HG03108 (cell line): ENCODE data around the gene TMEM202.
"Not testable (repeated sequence)": the region's sequence is repeated elsewhere in the genome, so short reads cannot be mapped to it uniquely, and the experiment has no call there.

Source experiments
- ATAC-seq: cut with Tn5 transposase; IDR thresholded peaks from one replicate; pipeline ENCODE4 v1.9.1; 2021; ENCODE audit warnings: moderate library complexity; ENCODE audit not compliant: unreplicated experiment

Gene TMEM202

DNA sequence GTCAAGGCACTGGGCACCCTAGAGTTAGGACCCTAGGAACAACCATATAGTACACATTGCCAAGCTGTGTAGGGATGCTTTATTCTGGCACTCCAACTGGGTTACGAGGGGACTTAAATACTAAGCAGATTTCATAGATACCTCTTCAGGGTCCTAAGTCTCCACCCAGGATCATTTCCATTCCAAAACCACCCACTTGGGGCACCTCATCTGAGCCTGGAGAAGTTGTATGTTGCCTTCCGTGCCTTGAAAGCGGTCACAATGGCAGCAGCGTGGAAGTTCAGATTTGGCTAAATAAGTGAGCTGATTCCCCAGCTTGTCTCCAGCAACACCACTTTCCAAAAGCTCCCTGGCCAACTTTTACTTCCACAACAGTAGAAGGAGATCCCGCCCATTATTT lies 4.6 kb downstream of the TMEM202 start:
- ATAC-seq: no peak

DNA sequence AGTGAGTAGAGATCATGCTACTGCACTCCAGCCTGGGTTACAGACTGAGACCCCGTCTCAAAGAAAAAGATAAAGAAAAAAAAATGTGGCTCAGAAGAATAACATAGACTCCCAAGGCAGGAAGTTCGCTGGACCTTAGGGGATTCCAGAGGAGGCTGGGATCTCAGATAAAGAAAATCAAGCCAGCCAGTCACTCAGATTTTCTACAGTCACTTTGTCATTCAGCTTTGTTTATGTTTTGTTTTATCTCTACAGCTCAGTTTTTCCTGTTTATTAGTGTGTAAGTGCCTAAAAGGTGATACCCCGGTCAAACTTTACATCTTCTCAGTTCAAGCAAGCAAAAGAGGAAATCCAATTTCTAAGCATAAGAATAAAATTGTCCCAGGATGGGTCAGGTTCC lies 6.3 kb downstream of the TMEM202 start:
- ATAC-seq: no peak

DNA sequence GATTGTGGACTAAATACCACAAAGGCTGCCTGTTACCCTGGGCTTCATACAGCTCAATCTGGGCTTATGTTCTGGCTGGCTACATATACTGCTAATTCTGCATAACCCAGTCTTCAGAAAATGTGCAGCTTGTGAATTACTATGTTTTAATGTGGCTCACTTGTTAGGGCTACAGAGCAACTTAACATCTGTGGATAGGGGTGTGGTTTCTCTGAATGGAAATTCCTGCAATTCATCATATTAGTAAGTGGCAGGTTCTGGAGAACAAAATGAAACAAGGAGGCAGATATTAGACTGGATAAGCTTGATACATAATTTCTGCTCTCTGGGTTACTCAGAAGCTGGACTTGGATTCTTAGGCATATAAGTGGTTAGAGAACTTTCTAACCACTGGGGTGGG lies 6.7 kb downstream of the TMEM202 start:
- ATAC-seq: no peak

DNA sequence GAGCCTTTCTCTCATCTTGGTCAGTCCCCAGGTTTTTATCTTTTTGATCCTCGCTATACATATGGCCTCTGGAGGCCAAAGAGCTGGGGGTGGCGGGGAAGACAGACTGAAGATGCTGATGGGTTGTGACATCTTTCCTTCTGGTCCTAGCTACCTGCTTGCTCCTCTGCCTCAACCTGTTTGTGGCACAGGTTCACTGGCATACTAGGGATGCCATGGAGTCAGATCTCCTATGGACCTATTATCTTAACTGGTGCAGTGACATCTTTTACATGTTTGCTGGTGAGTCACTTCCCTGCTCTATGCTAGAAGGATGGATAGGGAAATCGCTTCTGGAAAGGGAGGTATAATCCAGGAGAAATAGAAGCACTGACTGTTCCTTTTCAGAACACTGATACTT lies 8.8 kb downstream of the TMEM202 start:
- ATAC-seq: no peak

DNA sequence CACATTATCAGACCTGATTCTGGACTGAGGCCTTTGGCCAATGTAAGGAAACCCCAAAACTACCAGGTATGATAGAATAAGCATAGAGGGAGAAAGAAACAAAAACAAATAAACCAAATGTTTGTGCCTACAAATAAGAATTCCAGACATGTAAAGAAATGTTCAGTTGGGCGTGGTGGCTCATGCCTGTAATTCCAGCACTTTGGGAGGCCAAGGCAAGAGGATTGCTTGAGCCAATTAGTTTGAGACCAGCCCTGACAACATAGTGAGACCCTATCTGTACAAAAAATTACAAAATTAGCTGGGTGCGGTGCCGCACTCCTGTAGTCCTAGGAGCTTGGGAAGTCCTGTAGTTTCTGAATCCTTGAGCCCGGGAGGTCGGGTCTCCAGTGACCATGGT lies 13.0 kb downstream of the TMEM202 start:
- ATAC-seq: no peak

DNA sequence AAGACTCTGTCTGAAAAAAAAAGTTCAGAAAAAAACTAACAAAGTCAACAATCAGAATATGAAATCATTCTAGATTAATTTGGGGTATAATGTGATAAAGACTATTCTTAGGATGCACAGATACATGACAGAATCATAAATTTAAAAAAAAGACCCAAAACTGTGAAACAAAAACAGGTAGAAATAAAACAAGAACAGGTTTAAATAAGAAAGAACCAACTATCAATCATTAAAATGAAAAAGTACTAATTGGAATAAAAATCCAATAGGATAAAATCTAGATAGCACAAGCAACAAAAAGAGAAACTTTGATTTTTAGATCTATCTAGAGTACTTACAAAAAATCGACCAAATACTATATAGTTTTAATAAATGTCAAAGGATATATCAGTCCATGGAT lies 13.4 kb downstream of the TMEM202 start:
- no peak for ATAC-seq

DNA sequence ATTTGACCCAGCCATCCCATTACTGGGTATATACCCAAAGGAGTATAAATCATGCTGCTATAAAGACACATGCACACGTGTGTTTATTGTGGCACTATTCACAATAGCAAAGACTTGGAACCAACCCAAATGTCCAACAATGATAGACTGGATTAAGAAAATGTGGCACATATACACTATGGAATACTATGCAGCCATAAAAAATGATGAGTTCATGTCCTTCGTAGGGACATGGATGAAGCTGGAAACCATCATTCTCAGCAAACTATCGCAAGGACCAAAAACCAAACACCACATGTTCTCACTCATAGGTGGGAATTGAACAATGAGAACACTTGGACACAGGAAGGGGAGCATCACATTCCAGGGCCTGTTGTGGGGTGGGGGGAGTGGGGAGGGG lies 15.2 kb downstream of the TMEM202 start:
- ATAC-seq: not testable (repeated sequence)

DNA sequence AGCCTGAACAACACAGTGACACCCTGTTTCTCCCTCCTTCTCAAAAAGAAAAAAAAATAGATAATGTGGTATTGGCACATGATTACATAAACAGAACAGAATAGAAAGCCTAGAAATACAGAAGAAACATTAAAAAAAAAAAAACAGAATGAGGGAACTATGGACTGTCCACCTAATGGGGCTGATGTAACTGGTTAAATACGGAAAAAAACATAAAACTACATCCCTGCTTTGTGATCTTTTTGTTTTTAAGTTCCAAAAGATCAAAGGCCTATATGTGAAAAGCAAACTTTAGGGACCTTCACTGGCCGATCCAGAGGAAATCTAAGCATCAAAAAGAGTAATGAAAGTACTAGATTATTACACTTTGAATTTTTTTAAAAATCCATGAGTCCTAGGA lies 17.2 kb downstream of the TMEM202 start:
- no peak for ATAC-seq

DNA sequence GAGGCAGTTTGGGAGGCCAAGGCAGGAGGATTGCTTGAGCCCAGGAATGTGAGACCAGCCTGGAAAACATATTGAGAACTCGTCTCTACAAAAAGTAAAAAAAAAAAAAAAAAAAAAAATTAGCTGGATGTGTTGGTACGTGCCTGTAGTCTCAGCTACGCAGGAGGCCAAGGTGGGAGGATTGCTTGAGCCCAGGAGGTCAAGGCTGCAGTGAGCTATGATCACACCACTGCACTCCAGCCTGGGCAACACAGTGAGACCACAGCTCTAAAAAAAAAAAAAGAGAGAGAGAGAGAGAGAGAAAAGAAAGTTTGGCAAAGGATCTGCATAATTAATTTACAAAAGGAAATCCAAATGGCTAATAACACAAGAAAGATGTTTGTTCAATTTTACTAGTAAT lies 21.7 kb downstream of the TMEM202 start:
- not testable (repeated sequence) for ATAC-seq

DNA sequence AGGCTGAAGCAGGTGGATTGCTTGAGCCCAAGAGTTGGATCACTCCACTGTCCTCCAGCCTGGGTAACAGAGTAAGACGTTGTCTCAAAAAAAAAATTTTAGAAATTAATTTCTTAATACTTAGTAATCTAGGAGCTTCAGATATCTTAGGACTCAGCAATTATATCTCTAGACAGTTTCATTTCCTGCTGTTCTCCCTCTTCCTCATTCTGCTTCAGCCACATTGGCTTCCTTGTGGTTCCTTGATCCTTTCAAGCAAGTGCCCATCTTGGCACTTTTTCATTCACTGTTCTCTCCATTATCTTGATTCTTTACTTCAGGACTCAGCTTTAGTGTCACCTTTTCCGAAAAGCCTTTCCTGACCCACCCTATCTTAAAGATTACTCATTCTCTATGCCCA lies 22.5 kb downstream of the TMEM202 start:
- no peak for ATAC-seq

DNA sequence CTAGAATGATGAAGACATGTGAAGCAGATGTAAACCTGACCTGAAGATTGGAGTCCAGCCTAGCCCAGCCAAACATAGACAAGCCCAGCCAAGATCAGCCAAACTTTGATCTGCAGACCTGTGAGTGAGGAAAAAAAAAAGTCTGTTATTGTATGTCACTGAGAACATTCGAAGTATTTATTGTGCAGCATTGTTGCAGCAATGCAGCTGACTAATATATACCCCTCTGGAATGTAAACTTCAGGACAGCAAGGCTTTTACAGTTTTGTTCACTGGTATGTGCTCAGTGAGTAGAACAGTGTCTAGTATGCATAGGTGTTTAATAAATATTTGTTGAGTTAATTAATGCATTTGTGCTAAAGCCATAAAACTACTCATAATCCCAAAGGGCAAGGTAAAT lies 23.4 kb downstream of the TMEM202 start:
- no peak for ATAC-seq

DNA sequence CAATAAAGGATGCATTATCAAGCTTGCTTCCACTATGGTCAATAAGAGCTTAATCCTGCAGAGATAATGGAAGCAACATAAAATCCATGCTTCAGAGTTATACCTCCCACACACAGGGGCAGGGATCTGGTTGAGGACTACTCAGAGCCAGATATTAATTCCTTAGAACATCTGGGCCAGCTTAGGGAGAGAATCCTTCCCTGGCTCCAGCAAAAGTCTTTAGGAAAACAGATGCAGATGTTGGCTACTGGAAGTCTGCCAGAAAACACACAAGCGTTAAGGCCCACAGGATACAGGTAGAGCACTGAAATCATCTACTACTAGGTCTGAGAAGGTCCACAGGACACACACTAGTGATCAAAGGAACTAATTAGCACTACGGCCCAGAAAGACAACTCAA lies 25.2 kb downstream of the TMEM202 start:
- ATAC-seq: no peak

DNA sequence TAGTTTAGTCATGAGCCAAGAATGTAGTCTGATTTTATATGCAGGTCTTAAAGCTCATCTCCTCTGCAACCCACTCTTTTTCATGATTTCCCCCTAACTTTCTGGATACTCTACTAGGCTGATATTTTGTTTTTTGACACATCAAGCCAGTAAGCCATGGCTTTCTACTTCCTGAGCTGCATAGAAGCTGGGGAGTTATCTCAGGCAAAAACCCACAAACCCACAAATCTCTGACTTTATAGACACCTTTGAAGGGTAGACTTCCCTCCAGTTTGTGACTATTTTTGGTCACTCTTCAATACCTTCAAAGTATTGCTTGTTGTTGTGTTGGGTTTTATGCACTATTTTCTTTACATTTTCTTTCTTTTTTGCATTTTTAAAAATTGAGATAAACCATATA lies 28.6 kb downstream of the TMEM202 start:
- no peak for ATAC-seq

DNA sequence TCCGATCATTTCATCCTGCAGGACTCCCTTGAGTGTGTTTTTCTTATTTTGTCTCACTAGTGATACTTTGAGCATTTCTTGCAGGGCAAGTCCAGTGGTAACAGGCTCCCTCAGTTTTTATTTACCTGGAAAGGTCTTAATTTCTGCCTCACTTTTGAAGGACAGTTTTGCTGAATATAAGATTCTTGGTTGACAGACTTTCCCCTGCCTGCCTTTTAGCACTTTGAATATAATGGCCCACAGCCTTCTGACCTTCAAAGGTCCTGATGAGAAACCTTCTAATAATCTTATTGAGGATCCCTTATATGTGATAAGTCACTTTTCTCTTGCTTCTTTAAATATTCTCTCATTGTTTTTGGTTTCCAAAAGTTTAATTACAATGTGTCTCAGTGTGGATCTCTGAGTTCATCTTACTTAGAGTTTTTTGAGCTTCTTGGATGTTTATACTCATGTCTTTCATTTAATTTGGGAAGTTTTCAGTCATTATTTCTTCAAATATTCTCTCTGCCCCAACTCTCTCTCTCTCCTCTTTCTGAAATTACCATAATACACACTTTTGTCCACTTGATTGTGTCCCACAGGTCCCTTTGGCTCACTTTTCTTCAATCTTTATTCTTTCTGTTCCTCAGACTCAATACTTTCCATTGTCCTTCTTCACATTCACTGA lies 39.7 kb downstream of the TMEM202 start:
- no peak for ATAC-seq

DNA sequence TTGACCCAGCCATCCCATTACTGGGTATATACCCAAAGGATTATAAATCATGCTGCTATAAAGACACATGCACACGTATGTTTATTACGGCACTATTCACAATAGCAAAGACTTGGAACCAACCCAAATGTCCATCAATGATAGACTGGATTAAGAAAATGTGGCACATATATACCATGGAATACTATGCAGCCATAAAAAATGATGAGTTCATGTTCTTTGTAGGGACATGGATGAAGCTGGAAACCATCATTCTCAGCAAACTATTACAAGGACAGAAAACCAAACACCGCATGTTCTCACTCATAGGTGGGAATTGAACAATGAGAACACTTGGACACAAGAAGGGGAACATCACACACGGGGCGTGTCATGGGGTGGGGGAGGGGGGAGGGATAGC lies 44.7 kb downstream of the TMEM202 start:
- ATAC-seq: not testable (repeated sequence)

DNA sequence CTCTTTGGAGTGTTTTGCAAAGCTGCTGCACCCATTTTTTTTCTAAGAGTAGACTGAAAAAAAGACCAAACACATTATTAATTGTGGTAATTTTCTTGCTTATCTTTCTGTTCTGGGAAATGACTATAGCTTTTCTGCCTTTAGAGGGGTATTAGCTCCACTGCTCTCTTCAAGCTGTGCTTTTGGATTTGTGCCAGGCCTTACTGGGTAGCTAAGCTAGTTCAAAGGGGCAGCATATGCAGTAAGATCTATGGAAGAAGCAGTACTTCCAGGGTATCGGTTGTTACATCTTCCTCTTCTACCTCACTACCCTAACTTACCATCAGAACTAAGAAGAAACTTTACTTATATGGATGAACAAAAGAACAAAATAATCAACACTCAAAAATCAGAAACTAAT lies 47.3 kb downstream of the TMEM202 start:
- no peak for ATAC-seq

DNA sequence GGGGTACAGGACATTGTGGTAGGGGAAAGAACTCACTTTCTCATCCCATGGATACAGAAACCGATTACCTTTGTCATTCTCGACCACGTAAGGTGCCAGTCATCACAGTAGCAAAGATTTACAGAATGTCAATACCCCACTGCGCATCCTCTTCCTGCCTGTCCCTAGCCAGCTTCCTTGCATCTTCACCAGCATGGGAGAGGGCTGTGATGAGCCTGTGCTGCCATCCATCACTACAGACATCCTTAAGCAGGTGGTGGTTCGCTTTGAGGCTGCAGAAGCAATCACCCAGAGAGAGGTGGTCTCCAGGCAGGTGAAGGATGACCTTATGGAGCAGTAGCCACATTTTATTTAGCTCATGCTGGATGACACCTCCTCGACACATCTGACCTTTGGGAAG lies 52.7 kb downstream of the TMEM202 start:
- ATAC-seq: no peak

DNA sequence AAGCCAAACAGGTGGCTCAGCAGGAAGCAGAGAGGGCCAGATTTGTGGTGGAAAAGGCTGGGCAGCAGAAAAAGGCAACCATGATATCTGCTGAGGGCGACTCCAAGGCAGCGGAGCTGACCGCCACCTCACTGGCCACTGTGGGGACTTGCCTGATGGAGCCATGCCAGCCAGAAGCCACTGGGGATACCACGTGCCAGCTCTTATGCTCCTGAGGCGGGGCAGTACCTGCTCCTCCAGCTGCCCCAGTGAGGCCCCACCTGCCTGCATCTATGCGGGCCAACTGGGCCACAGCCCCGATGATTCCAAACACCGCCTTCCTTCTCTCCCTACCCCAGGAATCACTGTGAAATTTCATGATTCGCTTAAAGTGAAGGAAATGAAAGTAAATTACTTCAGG lies 53.1 kb downstream of the TMEM202 start:
- ATAC-seq: no peak

DNA sequence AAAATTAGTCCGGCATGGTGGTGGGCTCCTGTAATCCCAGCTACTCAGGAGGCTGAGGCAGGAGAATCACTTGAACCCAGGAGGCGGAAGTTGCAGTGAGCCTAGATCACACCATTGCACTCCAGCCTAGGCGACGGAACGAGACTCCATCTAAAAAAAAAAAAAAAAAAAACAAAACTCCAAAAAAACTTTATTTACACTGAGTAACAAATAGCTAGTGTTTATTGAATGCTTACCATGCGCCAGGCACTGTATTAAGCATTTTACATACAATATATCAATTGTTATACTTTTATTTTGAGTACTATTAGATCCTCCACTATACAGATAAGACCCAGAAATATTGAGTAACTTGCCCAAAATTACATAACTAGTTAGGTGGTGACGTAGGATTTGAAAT lies 58.6 kb downstream of the TMEM202 start:
- no peak for ATAC-seq
